Measurements from ENCODE around the gene MACIR. TPM values are rescaled to one million over a fixed set of nuclear protein-coding genes. Genes with fewer than 3 reads are reported as not detected.

MACIR gene
- total and polyA plus RNA-seq, 12 donors = 1.9 to 19.9 (median 6.4) TPM

DNA sequence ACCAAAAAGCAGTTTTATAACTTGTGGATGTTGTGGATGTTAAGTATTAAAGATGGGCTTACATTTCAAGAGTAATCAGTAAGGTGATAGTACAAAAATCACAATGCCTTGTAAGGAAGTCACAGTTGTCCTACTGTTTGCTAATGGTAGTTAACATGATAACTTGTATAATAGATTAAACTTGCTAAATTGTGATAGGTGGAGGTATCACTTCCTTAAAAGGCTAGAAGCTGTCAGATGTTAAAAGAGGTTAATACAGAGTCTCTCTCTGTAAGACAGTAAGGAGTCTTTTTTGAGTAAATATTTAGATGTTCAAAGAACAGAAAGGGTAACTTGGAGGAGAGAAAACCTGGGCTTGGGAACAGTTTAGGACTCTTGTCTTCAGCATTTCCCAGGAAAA lies 14.2 kb upstream of the MACIR start:
- H3K9me3 ChIP-seq (replicated peaks in 1 of 3) = peaks cover 0 to 7% (median 0%) of the 10 kb centered on the region in 3 donors
- H3K27ac ChIP-seq = no peak overlapping the region
- H3K4me1 ChIP-seq (replicated peaks in 1 of 2) = no peaks in the 10 kb centered on the region
- no peak overlapping the region for H3K4me3 ChIP-seq
- TF ChIP-seq, protein P1, sequence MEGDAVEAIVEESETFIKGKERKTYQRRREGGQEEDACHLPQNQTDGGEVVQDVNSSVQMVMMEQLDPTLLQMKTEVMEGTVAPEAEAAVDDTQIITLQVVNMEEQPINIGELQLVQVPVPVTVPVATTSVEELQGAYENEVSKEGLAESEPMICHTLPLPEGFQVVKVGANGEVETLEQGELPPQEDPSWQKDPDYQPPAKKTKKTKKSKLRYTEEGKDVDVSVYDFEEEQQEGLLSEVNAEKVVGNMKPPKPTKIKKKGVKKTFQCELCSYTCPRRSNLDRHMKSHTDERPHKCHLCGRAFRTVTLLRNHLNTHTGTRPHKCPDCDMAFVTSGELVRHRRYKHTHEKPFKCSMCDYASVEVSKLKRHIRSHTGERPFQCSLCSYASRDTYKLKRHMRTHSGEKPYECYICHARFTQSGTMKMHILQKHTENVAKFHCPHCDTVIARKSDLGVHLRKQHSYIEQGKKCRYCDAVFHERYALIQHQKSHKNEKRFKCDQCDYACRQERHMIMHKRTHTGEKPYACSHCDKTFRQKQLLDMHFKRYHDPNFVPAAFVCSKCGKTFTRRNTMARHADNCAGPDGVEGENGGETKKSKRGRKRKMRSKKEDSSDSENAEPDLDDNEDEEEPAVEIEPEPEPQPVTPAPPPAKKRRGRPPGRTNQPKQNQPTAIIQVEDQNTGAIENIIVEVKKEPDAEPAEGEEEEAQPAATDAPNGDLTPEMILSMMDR (IDR thresholded peaks at IDR 0.05) = no peak
- no peak for TF ChIP-seq POLR2A (IDR thresholded peaks at IDR 0.05)
- H3K27me3 ChIP-seq = no peaks in the 10 kb centered on the region
- intact Hi-C loops (cut with DNase I) = no loop called here
- no peaks in the 10 kb centered on the region for H3K36me3 ChIP-seq (replicated peaks in 1 of 2)
- no peak for DNase-seq

DNA sequence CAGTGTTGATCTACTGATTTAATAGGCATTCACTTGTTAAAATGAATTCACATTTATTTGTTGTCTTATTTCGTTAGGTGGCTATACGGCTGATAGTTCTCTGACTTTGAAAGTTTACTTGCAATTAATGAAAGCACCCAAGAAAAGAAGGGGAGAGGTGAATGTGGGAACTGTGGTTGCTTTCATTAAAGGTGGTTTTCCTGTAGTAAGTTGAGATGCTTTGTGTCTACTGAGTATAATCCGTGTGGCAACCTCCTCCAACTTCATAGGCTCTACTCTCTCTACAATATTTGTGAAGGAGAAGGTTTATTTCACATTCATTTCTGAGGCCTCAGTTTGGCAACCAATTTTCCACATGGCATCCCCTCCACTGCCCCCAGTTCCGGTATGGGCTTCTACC lies 12.8 kb upstream of the MACIR start:
- no peaks in the 10 kb centered on the region for H3K9me3 ChIP-seq (replicated peaks in 1 of 3)
- WGBS, 4 donors = 79 to 83% (median 81%) methylated on average over 4 of the region's 4 CpGs
- no peak overlapping the region for H3K27ac ChIP-seq
- H3K27me3 ChIP-seq = no peaks in the 10 kb centered on the region
- H3K36me3 ChIP-seq (replicated peaks in 1 of 2) = no peaks in the 10 kb centered on the region
- H3K4me3 ChIP-seq = no peak overlapping the region
- H3K4me1 ChIP-seq (replicated peaks in 1 of 2) = no peaks in the 10 kb centered on the region
- intact Hi-C loops (cut with DNase I) = no loop called here
- TF ChIP-seq, protein P1 (IDR thresholded peaks at IDR 0.05) = no peak
- TF ChIP-seq POLR2A (IDR thresholded peaks at IDR 0.05) = no peak
- no peak for DNase-seq

DNA sequence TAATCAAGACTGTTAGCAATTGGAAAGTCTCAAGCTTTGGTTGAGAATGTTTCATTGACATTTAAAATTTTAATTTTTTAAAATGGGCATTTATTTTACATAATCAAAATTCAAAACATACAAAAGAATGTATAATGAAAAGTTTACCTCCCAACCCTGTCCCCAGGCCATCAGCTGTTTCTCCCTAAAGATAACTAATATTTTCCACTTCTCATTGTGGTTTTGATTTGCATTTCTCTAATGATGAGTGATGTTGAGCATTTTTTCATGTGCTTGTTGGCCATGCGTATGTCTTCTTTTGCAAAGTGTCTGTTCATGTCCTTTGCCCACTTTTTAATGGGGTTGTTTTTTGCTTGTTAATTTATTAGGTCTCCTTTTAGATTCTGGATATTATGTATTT lies 11.4 kb upstream of the MACIR start:
- Histone ChIP-seq H3K27me3 (no peaks in the 10 kb centered on the region), H3K9me3 (replicated peaks in 1 of 3) (peaks cover 0 to 4% (median 0%) of the 10 kb centered on the region in 3 donors), H3K36me3 (replicated peaks in 1 of 2) (no peaks in the 10 kb centered on the region), H3K27ac (no peak overlapping the region), H3K4me1 (replicated peaks in 1 of 2) (no peaks in the 10 kb centered on the region), H3K4me3 (no peak overlapping the region)
- 95 to 100% (median 99%) methylated on average over 1 of the region's 1 CpG for WGBS, 4 donors
- TF ChIP-seq POLR2A (IDR thresholded peaks at IDR 0.05) = no peak
- TF ChIP-seq, protein P1 (IDR thresholded peaks at IDR 0.05) = no peak
- DNase-seq = no peak
- intact Hi-C loops (cut with DNase I) = no loop called here

DNA sequence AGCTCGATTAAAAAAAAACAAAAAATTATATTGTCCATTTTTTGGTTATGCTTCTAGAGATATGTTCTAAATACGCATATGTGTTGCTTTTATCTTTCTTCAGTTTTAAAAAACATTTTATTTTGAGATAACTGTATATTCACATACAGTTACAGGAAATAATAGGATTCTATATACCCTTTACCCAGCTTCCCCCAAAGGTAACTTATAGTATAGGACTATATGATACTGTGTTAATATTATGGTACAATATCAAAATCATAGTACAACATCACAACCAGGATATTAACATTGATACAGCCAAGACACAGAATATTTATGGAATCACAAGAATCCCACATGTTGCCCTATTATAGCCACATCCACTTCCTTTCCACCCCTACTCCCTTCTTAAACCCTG lies 9.5 kb upstream of the MACIR start:
- H3K9me3 ChIP-seq (replicated peaks in 1 of 3) = peaks cover 0 to 4% (median 0%) of the 10 kb centered on the region in 3 donors
- H3K4me3 ChIP-seq = no peak overlapping the region
- WGBS, 4 donors = 75 to 94% (median 79%) methylated on average over 2 of the region's 2 CpGs
- H3K27me3 ChIP-seq = no peaks in the 10 kb centered on the region
- H3K27ac ChIP-seq = no peak overlapping the region
- TF ChIP-seq, protein P1 (IDR thresholded peaks at IDR 0.05) = no peak
- TF ChIP-seq POLR2A (IDR thresholded peaks at IDR 0.05) = no peak
- H3K4me1 ChIP-seq (replicated peaks in 1 of 2) = no peaks in the 10 kb centered on the region
- no peak for DNase-seq
- H3K36me3 ChIP-seq (replicated peaks in 1 of 2) = no peaks in the 10 kb centered on the region
- intact Hi-C loops (cut with DNase I) = no loop called here

Measured in adrenal gland (tissue), 12 donors.